Measurements from ENCODE around the gene SHC4.
"Not testable (repeated sequence)": the region's sequence is repeated elsewhere in the genome, so short reads cannot be mapped to it uniquely, and the experiment has no call there.

Gene SHC4

GRCh38 chr15:48796930-48797329, 166.8 kb downstream of the SHC4 start:
- no peak for TF ChIP-seq CTCF (IDR thresholded peaks at IDR 0.05; ENCODE audit: borderline replicate concordance, control extremely low read depth, extremely low read depth, insufficient read depth, missing control alignments)
- in situ Hi-C loops (cut with MboI; ENCODE audit: low sequenced_read_pairs, unreplicated experiment) = no loop called here
- no peak for DNase-seq (ENCODE audit: low spot score)

- DNase-seq (ENCODE audit: low spot score) = no peak
- in situ Hi-C loops (cut with MboI; ENCODE audit: low sequenced_read_pairs, unreplicated experiment) = no loop called here
- no peak for TF ChIP-seq CTCF (IDR thresholded peaks at IDR 0.05; ENCODE audit: borderline replicate concordance, control extremely low read depth, extremely low read depth, insufficient read depth, missing control alignments)
These were observed 167.2 kb downstream of the SHC4 start for GRCh38 chr15:48796521-48796920.

GRCh38 chr15:48795901-48796300, 167.8 kb downstream of the SHC4 start:
- TF ChIP-seq CTCF (IDR thresholded peaks at IDR 0.05; ENCODE audit: borderline replicate concordance, control extremely low read depth, extremely low read depth, insufficient read depth, missing control alignments) = no peak
- no peak for DNase-seq (ENCODE audit: low spot score)
- in situ Hi-C loops (cut with MboI; ENCODE audit: low sequenced_read_pairs, unreplicated experiment) = no loop called here

DNA sequence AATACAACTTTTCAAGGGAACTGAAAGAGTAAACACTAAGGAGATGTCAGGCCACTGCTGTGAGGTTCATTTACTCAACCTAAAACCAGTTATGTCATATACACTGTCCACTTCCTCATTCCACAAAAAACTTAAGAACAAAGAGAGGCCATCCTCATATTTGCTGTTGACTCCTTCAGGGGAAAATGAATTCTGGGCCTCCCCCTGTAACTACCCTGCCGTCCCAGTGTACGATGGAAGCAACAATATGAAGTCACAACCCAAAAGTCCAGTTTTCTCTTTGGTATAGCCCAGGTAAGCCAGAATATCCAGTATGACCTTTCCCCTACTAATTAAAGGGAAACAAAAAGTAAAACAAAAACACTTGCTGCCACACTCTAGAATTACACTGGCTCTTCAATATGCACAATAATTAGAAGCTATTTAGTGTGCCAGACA, 169.0 kb downstream of the SHC4 start:
- no peak for TF ChIP-seq CTCF (IDR thresholded peaks at IDR 0.05; ENCODE audit: borderline replicate concordance, control extremely low read depth, extremely low read depth, insufficient read depth, missing control alignments)
- in situ Hi-C loops (cut with MboI; ENCODE audit: low sequenced_read_pairs, unreplicated experiment) = no loop called here
- DNase-seq (ENCODE audit: low spot score) = peak; percentile 59

DNA sequence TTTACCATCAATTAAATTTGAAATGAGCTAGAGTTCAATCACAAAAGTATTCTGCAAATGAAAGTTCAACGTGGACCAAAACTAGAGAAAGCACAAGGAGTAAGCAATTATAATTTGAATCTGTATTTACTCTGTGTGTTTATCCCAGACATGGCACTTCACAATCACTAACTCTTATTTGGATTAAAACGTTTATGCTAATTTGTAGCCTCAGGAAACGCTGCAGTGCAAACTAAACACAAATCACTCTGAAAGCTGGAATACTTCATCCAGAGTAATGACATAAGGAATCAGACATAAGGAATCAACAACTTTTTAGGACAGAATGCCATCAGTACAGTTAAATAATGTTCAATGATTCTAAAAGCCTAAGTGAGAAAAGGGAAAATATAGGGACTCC, 171.3 kb downstream of the SHC4 start:
- in situ Hi-C loops (cut with MboI; ENCODE audit: low sequenced_read_pairs, unreplicated experiment) = no loop called here
- no peak for TF ChIP-seq CTCF (IDR thresholded peaks at IDR 0.05; ENCODE audit: borderline replicate concordance, control extremely low read depth, extremely low read depth, insufficient read depth, missing control alignments)
- DNase-seq (ENCODE audit: low spot score) = no peak

DNA sequence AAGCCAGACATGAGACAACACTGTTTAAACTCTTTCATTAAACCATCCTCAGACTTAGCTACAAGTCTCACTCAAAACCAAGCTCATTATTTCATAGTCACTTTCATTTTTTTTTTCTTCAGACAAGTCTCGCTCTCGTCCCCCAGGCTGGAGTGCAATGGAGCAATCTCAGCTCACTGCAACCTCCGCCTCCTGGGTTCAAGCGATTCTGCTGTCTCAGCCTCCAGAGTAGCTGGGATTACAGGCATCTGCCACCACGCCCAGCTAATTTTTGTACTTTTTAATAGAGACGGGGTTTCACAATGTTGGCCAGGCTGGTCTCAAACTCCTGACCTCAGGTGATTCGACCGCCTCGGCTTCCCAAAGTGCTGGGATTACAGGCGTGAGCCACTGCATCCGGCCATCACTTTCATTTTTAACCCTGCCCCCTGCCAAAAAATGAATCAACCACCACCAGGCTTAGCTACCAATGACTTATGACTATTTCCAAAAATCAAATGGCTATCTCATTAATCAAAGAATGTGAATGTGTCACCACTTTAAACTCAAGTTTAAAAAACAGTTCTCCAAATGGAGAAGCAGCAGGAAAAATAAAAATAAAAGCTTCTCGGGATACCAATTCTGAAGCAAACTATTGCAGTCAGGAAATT, 173.1 kb downstream of the SHC4 start:
- DNase-seq (ENCODE audit: low spot score); in situ Hi-C loops (cut with MboI; ENCODE audit: low sequenced_read_pairs, unreplicated experiment): not testable (repeated sequence)

DNA sequence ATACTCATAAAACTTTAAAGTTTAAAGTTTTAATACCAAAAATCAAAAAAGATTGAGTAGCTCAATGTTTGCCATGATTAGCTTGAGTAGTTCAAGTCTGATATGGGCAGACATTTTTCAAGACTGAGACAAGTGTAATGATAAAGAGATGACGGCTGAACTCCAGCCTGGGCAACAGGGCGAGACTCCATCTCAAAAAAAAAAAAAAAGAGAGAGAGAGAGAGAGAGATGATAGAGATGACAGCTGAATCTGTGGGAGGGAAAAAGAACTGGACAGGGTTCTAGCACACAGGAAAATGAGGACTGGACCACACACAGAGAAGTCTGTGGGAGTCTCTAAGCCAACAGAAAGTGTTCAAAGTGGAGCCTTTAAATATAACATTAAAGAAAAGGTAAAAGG, 178.0 kb downstream of the SHC4 start:
- in situ Hi-C loops (cut with MboI; ENCODE audit: low sequenced_read_pairs, unreplicated experiment) = no loop called here
- no peak for TF ChIP-seq CTCF (IDR thresholded peaks at IDR 0.05; ENCODE audit: borderline replicate concordance, control extremely low read depth, extremely low read depth, insufficient read depth, missing control alignments)
- no peak for DNase-seq (ENCODE audit: low spot score)
